GM23248 (cell line): ENCODE results near the gene EOLA2. TPM values are rescaled to one million over a fixed set of nuclear protein-coding genes. Genes with fewer than 3 reads are reported as not detected.

Experiments used
- DNase-seq: peaks from one replicate; pipeline ENCODE4 v3.0.0-alpha.2; 2015
- H2AFZ ChIP-seq: fragments of 200-600 bp; sonication (generic); 2 replicates; pipeline ENCODE4 v1.6.1; 2016; ENCODE audit warnings: antibody characterized with exemption
- H3F3A ChIP-seq: fragments of 200-600 bp; sonication (generic); 2 replicates; pipeline ENCODE4 v1.6.1; 2016; ENCODE audit warnings: mild to moderate bottlenecking, antibody characterized with exemption, mixed run types; ENCODE audit not compliant: insufficient read depth
- H3K27ac ChIP-seq: fragments of 200-600 bp; sonication (generic); 2 replicates; pipeline ENCODE4 v1.5.1; 2016; ENCODE audit warnings: mild to moderate bottlenecking
- H3K27me3 ChIP-seq: fragments of 200-600 bp; sonication (generic); replicated peaks from 2 replicates; pipeline ENCODE4 v1.6.1; 2016; ENCODE audit warnings: mild to moderate bottlenecking; ENCODE audit not compliant: insufficient read depth
- H3K36me3 ChIP-seq: fragments of 200-600 bp; sonication (generic); 2 replicates; pipeline ENCODE4 v1.6.1; 2016; ENCODE audit warnings: low read depth, mild to moderate bottlenecking
- H3K4me1 ChIP-seq: fragments of 200-600 bp; sonication (generic); 2 replicates; pipeline ENCODE4 v1.6.1; 2016; ENCODE audit warnings: mild to moderate bottlenecking; ENCODE audit not compliant: insufficient read depth
- H3K4me2 ChIP-seq: fragments of 200-600 bp; sonication (generic); one replicate; pipeline ENCODE4 v1.6.1; 2016; ENCODE audit warnings: mild to moderate bottlenecking; ENCODE audit not compliant: unreplicated experiment
- H3K4me3 ChIP-seq: fragments of 200-600 bp; sonication (generic); 2 replicates; pipeline ENCODE4 v1.5.1; 2016; ENCODE audit warnings: mild to moderate bottlenecking
- H3K79me2 ChIP-seq: fragments of 200-600 bp; sonication (generic); 2 replicates; pipeline ENCODE4 v1.6.1; 2016; ENCODE audit warnings: mild to moderate bottlenecking; ENCODE audit not compliant: insufficient read depth
- H3K9ac ChIP-seq: fragments of 200-600 bp; sonication (generic); 2 replicates; pipeline ENCODE4 v1.6.1; 2016; ENCODE audit warnings: mild to moderate bottlenecking
- H3K9me2 ChIP-seq: fragments of 200-600 bp; sonication (generic); 2 replicates; pipeline ENCODE4 v1.6.1; 2016; ENCODE audit warnings: mixed run types, mild to moderate bottlenecking, moderate library complexity; ENCODE audit not compliant: insufficient read depth
- H3K9me3 ChIP-seq: fragments of 200-600 bp; sonication (generic); one replicate; pipeline ENCODE4 v1.6.1; 2017; ENCODE audit warnings: low read depth
- H4K20me1 ChIP-seq: fragments of 200-600 bp; sonication (generic); 2 replicates; pipeline ENCODE4 v1.6.0; 2016; ENCODE audit not compliant: insufficient read depth
- EZH2 ChIP-seq: fragments of 200-600 bp; sonication (generic); IDR thresholded peaks from 2 replicates; pipeline ENCODE4 v1.6.1; 2018; ENCODE audit warnings: antibody characterized with exemption, mild to moderate bottlenecking; ENCODE audit not compliant: insufficient read depth, poor library complexity, severe bottlenecking
- EZH2phosphoT487 ChIP-seq: fragments of 200-600 bp; sonication (generic); IDR thresholded peaks from 2 replicates; pipeline ENCODE4 v1.6.1; 2018; ENCODE audit warnings: antibody characterized with exemption, moderate library complexity, mild to moderate bottlenecking, low read depth; ENCODE audit not compliant: insufficient read depth
- WGBS, 2 experiments: methylation state at CpG; one replicate each; pipeline ENCODE4 v1.1.6; 2015 to 2017; ENCODE audit warnings: low lambda C conversion rate in 2 of 2, low coverage in 1 of 2; ENCODE audit errors: missing lambda C conversion rate in 2 of 2; 5-methylcytosine and 5-hydroxymethylcytosine counted together
- in situ Hi-C: fragments of 300-500 bp; cut with MboI; formaldehyde crosslinking; loops from 2 replicates; pipeline ENCODE4 v1.15.0; 2020
- polyA plus RNA-seq: library from polyadenylated mRNA; unstranded; fragments of >200 nt; fragmentation: Nextera tagmentation; extraction: Ambion mirVana; gene quantifications from 2 replicates; pipeline ENCODE4 v1.2.1, GENCODE V29; 2016
- total RNA-seq: library from RNA; depleted of rRNA; stranded (reverse); fragments of >200 nt; shearing (Covaris generic); gene quantifications from 2 replicates; pipeline ENCODE4 v1.2.3, GENCODE V29; 2014

The EOLA2 gene
- total and polyA plus RNA-seq, 2 experiments from 2014 or later: 28.1 to 48.2 TPM

DNA sequence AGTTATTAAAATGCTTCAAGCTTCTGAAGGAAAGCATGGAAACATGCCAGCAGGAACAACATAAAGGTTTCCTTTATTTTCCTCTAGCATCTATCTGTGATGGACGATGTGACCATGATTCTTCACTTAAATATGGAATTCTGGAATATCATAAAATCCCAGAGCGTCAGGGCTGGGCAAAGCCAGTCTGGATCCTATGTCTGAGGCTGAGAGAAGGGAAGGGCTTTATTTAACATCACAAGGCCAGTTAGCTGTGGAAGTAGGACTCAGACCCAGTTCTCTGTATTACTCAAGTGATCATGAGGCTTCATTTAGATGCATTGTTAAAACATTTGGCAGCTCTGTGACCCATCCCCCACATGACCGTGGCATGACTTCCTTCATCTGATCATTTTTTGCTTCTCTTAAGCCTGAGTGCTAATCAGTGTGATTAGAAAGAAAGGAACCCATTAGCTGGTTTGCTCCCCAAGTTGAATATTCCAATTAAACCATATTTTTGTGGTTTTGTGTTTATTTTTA is 40.9 kb upstream of the EOLA2 start:
- DNase-seq: no peak
- in situ Hi-C loops: no loop called here
- WGBS, 2 experiments: 74 to 84% methylated on average over 3 of the region's 3 CpGs
- no peaks in the 10 kb centered on the region for H3K9me3 ChIP-seq
- H3K4me3 ChIP-seq: no peak overlapping the region
- H3K9ac ChIP-seq: no peak overlapping the region
- H3K4me2 ChIP-seq: no peak overlapping the region
- no peaks in the 10 kb centered on the region for H3F3A ChIP-seq
- no peak overlapping the region for H2AFZ ChIP-seq
- no peaks in the 10 kb centered on the region for H3K27me3 ChIP-seq
- H3K79me2 ChIP-seq: no peaks in the 10 kb centered on the region
- H3K9me2 ChIP-seq: no peaks in the 10 kb centered on the region
- H3K4me1 ChIP-seq: no peaks in the 10 kb centered on the region
- no peaks in the 10 kb centered on the region for H3K36me3 ChIP-seq
- H3K27ac ChIP-seq: no peak overlapping the region
- H4K20me1 ChIP-seq: no peaks in the 10 kb centered on the region
- TF ChIP-seq EZH2: no peak
- TF ChIP-seq EZH2phosphoT487: no peak

DNA sequence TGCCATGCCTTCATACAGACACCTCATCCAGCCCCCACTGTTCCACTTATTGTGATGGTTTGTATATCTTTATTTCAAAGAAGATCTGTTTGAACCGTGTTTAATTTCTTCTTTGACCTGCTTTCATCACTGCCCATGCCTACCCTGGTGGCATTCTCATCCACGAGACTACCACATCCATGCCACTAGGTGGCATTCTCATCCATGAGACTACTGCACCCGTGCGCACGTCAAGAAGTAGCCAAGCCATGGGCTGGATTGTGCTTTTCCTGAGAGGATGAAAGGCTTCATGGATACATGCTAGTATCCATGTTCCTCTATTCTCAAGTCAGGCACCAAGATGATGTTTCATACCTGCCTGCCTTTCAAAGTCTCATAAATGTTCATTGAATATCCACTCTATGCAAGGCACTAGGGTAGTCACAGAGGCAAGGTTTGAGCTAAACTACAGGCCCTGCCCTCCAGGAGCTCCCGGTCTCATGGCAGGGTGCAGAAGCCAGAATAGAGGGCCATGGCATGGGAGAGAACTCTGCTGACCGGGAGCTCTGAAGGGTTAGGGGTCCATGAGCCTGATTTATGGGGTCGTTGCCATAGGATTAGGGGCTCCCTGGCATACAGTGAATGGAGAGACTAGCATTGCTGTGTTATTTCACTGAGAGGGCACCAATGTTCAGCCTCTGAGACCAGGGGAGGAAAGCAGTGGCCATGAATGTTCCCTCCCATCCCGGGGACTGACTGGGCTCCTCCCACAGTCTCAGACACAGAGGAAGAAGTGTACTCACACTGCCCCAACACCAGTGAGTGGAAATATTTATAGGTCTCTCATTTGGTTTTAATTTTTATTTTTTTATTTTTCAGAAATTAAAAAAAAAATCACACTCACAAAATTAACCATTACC is 24.8 kb upstream of the EOLA2 start:
- H3K36me3 ChIP-seq: no peaks in the 10 kb centered on the region; the same call in 1 of the 2 replicates
- 43 to 46% methylated on average over 9 of the region's 9 CpGs for WGBS, 2 experiments
- no peak overlapping the region for H3K9ac ChIP-seq
- no peaks in the 10 kb centered on the region for H3K9me2 ChIP-seq
- H3K9me3 ChIP-seq: no peaks in the 10 kb centered on the region
- TF ChIP-seq EZH2phosphoT487: no peak
- TF ChIP-seq EZH2: no peak
- H4K20me1 ChIP-seq: no peaks in the 10 kb centered on the region
- H3K27me3 ChIP-seq: no peaks in the 10 kb centered on the region
- in situ Hi-C loops: loop anchor here (25.0 kb wide), 4 partner anchors 399 to 749 kb away; partner anchors contain the start of gene MAMLD1
- H2AFZ ChIP-seq: no peak overlapping the region
- H3K79me2 ChIP-seq: no peaks in the 10 kb centered on the region
- no peak overlapping the region for H3K4me2 ChIP-seq
- no peak overlapping the region for H3K27ac ChIP-seq
- H3K4me3 ChIP-seq: no peak overlapping the region
- H3K4me1 ChIP-seq: 0 out of 2 replicates have a peak, but pooled peaks cover 4% of the 10 kb centered on the region
- H3F3A ChIP-seq: no peaks in the 10 kb centered on the region
- DNase-seq: peak; percentile 80

DNA sequence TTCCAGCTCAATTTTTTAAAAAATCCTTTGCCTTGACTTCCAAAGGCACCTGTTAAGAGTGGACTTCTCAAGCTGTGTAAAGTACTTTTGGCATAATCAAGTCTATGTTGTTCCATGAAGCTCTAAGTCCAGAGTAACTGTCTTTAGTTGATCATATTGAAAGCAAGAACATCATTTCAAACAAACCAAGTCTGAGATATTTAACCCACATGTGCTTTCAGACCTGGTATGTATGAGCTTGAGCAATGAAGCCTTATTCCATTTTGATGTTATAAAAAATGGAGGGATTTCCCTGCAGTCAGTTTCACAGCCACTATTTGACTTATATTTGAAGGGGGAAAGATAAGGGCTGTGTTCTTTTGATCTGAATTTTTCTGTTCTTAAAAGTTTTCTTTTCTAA is 23.7 kb upstream of the EOLA2 start:
- no peaks in the 10 kb centered on the region for H3K9me3 ChIP-seq
- H3K4me1 ChIP-seq: 0 out of 2 replicates have a peak, but pooled peaks cover 4% of the 10 kb centered on the region
- no peaks in the 10 kb centered on the region for H3K9me2 ChIP-seq
- no peaks in the 10 kb centered on the region for H3K79me2 ChIP-seq
- H3K36me3 ChIP-seq: no peaks in the 10 kb centered on the region; the same call in 1 of the 2 replicates
- H3F3A ChIP-seq: no peaks in the 10 kb centered on the region
- H3K27me3 ChIP-seq: no peaks in the 10 kb centered on the region
- H4K20me1 ChIP-seq: no peaks in the 10 kb centered on the region
- no peak for DNase-seq
- TF ChIP-seq EZH2 (no peak), EZH2phosphoT487 (no peak)
- H3K4me3 ChIP-seq: no peak overlapping the region
- no peak overlapping the region for H3K27ac ChIP-seq
- in situ Hi-C loops: loop anchor here (25.0 kb wide), 4 partner anchors 400 to 750 kb away; partner anchors contain the start of gene MAMLD1
- H2AFZ ChIP-seq: no peak overlapping the region
- H3K4me2 ChIP-seq: no peak overlapping the region
- H3K9ac ChIP-seq: no peak overlapping the region

DNA sequence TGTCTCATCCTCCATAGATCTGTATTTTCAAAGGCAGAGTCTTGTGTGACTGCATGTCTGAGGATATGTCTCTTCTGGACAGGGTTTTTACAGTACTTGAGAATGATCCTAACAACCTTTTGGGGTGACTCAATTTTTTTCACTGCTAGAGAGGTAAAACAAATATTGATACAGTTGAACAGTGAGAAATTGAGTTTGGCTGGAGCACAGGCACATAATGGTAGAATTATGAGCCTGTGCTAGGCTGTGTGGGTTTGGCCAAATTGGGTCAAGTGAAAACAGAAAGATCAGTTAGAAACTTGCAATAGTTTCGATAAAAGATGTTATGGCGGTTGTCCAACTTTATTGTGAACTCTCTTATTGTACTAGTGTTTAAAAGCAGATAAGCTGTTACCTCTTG is 23.3 kb upstream of the EOLA2 start:
- H3K79me2 ChIP-seq: no peaks in the 10 kb centered on the region
- WGBS, 2 experiments: 96 to 100% methylated on average over 2 of the region's 2 CpGs
- no peak overlapping the region for H3K4me3 ChIP-seq
- no peaks in the 10 kb centered on the region for H4K20me1 ChIP-seq
- no peak overlapping the region for H2AFZ ChIP-seq
- no peak overlapping the region for H3K4me2 ChIP-seq
- no peaks in the 10 kb centered on the region for H3K27me3 ChIP-seq
- H3K4me1 ChIP-seq: 0 out of 2 replicates have a peak, but pooled peaks cover 4% of the 10 kb centered on the region
- no peaks in the 10 kb centered on the region for H3K9me3 ChIP-seq
- H3F3A ChIP-seq: no peaks in the 10 kb centered on the region
- no peak overlapping the region for H3K27ac ChIP-seq
- in situ Hi-C loops: loop anchor here (25.0 kb wide), 4 partner anchors 401 to 751 kb away; partner anchors contain the start of gene MAMLD1
- H3K9ac ChIP-seq: no peak overlapping the region
- no peak for TF ChIP-seq EZH2phosphoT487
- TF ChIP-seq EZH2: no peak
- H3K36me3 ChIP-seq: no peaks in the 10 kb centered on the region; the same call in 1 of the 2 replicates
- no peaks in the 10 kb centered on the region for H3K9me2 ChIP-seq
- DNase-seq: no peak
